ENCODE results near the gene USP13. TPM values are rescaled to one million over a fixed set of nuclear protein-coding genes. Genes with fewer than 3 reads are reported as not detected.
"Not testable (repeated sequence)": the region's sequence is repeated elsewhere in the genome, so short reads cannot be mapped to it uniquely, and the experiment has no call there.

USP13 gene
- total RNA-seq, 4 donors from 2014 or later, result 1.6 to 12.4 (median 5.7) TPM

GRCh38 chr3:179681492-179682263 lies 28.8 kb downstream of the USP13 start:
- Histone ChIP-seq H3K36me3 (no peaks in the 10 kb centered on the region), H3K4me1 (no peaks in the 10 kb centered on the region), H3K4me3 (no peak overlapping the region), H3K27me3 (no peaks in the 10 kb centered on the region), H3K27ac (no peak overlapping the region), H3K9me3 (no peaks in the 10 kb centered on the region)
- no peak for DNase-seq
- TF ChIP-seq POLR2A (IDR thresholded peaks at IDR 0.05), result no peak
- TF ChIP-seq, protein P1, sequence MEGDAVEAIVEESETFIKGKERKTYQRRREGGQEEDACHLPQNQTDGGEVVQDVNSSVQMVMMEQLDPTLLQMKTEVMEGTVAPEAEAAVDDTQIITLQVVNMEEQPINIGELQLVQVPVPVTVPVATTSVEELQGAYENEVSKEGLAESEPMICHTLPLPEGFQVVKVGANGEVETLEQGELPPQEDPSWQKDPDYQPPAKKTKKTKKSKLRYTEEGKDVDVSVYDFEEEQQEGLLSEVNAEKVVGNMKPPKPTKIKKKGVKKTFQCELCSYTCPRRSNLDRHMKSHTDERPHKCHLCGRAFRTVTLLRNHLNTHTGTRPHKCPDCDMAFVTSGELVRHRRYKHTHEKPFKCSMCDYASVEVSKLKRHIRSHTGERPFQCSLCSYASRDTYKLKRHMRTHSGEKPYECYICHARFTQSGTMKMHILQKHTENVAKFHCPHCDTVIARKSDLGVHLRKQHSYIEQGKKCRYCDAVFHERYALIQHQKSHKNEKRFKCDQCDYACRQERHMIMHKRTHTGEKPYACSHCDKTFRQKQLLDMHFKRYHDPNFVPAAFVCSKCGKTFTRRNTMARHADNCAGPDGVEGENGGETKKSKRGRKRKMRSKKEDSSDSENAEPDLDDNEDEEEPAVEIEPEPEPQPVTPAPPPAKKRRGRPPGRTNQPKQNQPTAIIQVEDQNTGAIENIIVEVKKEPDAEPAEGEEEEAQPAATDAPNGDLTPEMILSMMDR (IDR thresholded peaks at IDR 0.05), result no peak

- H3K4me3 ChIP-seq, result no peak overlapping the region
- no peaks in the 10 kb centered on the region for H3K4me1 ChIP-seq
- no peak overlapping the region for H3K27ac ChIP-seq
- H3K36me3 ChIP-seq, result no peaks in the 10 kb centered on the region
- no peak for DNase-seq
- TF ChIP-seq POLR2A (IDR thresholded peaks at IDR 0.05), result no peak
- TF ChIP-seq, protein P1 (IDR thresholded peaks at IDR 0.05), result no peak
- no peaks in the 10 kb centered on the region for H3K9me3 ChIP-seq
- no peaks in the 10 kb centered on the region for H3K27me3 ChIP-seq
These were observed 29.7 kb downstream of the USP13 start for GRCh38 chr3:179682426-179683080.

- not testable (repeated sequence) for DNase-seq, H3K4me1 ChIP-seq, H3K27ac ChIP-seq, H3K9me3 ChIP-seq, H3K27me3 ChIP-seq, H3K36me3 ChIP-seq, H3K4me3 ChIP-seq
These were observed 30.4 kb downstream of the USP13 start for GRCh38 chr3:179683286-179683685.

DNA sequence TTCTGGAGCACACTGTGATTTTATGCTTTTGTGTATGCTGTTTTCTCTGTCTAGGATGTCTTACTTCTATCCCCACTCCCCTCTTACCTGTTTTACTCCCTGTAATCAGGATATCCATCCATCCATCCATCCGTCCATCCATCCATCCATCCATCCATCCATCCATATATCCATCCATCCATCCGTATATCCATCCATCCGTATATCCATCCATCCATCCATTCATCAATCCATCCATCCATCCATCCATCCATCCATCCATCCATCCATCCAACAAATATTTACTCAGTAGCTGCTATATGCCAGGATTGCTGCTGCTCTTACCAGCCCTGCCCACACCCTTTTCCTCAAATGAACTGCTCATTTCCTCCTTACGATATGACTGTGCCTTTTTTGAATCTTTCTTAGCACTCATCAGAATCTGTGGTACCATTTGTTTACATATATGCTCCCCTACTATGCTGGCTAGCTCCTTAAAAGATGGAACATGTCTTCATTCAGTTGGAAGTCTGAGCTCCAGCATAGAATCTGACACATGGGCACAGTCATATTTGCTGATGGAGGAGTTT lies 35.2 kb downstream of the USP13 start:
- no peak for TF ChIP-seq POLR2A (IDR thresholded peaks at IDR 0.05)
- TF ChIP-seq, protein P1 (IDR thresholded peaks at IDR 0.05), result no peak
- no peak overlapping the region for H3K27ac ChIP-seq
- H3K4me1 ChIP-seq, result no peaks in the 10 kb centered on the region
- H3K9me3 ChIP-seq, result no peaks in the 10 kb centered on the region
- H3K36me3 ChIP-seq, result no peaks in the 10 kb centered on the region
- no peak for DNase-seq
- no peak overlapping the region for H3K4me3 ChIP-seq
- H3K27me3 ChIP-seq, result no peaks in the 10 kb centered on the region

GRCh38 chr3:179688850-179689249 lies 36.0 kb downstream of the USP13 start:
- no peak for DNase-seq
- Histone ChIP-seq H3K27ac (no peak overlapping the region), H3K4me1 (no peaks in the 10 kb centered on the region), H3K36me3 (no peaks in the 10 kb centered on the region), H3K27me3 (no peaks in the 10 kb centered on the region), H3K4me3 (no peak overlapping the region), H3K9me3 (no peaks in the 10 kb centered on the region)
- TF ChIP-seq POLR2A (IDR thresholded peaks at IDR 0.05), result no peak
- TF ChIP-seq, protein P1 (IDR thresholded peaks at IDR 0.05), result no peak

DNA sequence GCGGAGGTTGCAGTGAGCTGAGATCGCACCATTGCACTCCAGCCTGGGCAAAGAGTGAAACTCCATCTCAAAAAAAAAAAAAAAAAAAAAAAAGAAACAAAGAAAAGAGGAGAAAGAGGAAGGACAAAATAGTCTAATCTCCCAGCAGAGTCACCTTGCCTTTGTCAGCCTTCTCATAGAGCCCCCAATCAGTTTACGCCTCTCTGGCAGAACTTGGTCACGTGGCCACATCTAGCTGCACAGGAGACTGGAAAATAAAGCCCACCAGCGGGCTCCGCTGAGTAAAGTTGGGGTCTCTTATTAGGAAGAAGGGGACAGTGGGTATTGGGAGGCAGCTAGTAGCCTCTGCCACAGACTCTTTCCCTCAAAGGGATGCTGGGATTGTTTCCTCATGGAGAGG lies 41.9 kb downstream of the USP13 start:
- TF ChIP-seq POLR2A (IDR thresholded peaks at IDR 0.05), result no peak
- TF ChIP-seq, protein P1 (IDR thresholded peaks at IDR 0.05), result no peak
- no peaks in the 10 kb centered on the region for H3K36me3 ChIP-seq
- DNase-seq, result no peak
- H3K9me3 ChIP-seq, result no peaks in the 10 kb centered on the region
- H3K4me3 ChIP-seq, result no peak overlapping the region
- no peaks in the 10 kb centered on the region for H3K27me3 ChIP-seq
- H3K4me1 ChIP-seq, result no peaks in the 10 kb centered on the region
- no peak overlapping the region for H3K27ac ChIP-seq

All from Peyer's patch (tissue), 4 donors.